Stimulated activated CD4-positive, alpha-beta T cell treated with anti-CD3 and anti-CD28 coated beads, Interleukin-1b, Interleukin-23, amount 100 ng/mL, for 1 hour (primary cell): ENCODE measurements around the gene PGBD5.

ENCODE experiments used
- DNase-seq, 2 donors: peaks; one replicate each; pipeline ENCODE4 v3.0.0-alpha.2; 2020; ENCODE audit warnings: low read depth in 2 of 2

PGBD5 gene

GRCh38 chr1:230279583-230279945 lies 146.6 kb downstream of the PGBD5 start:
- DNase-seq = no peak

GRCh38 chr1:230278871-230279582 lies 147.1 kb downstream of the PGBD5 start:
- no peak for DNase-seq

GRCh38 chr1:230278376-230278775 lies 147.8 kb downstream of the PGBD5 start:
- no peak for DNase-seq

GRCh38 chr1:230277201-230278025 lies 148.7 kb downstream of the PGBD5 start:
- DNase-seq = no peak

- no peak for DNase-seq
Measured at GRCh38 chr1:230276401-230276800, 149.7 kb downstream of the PGBD5 start.

- DNase-seq = no peak
Measured at GRCh38 chr1:230274254-230274653, 151.9 kb downstream of the PGBD5 start.

- no peak for DNase-seq
Measured at GRCh38 chr1:230273141-230273710, 152.9 kb downstream of the PGBD5 start.

GRCh38 chr1:230272557-230272956 lies 153.6 kb downstream of the PGBD5 start:
- DNase-seq = no peak

GRCh38 chr1:230271300-230272035 lies 154.7 kb downstream of the PGBD5 start:
- no peak for DNase-seq

- no peak for DNase-seq
Measured at GRCh38 chr1:230270559-230271281, 155.4 kb downstream of the PGBD5 start.

- no peak for DNase-seq
Measured at GRCh38 chr1:230270185-230270558, 156.0 kb downstream of the PGBD5 start.

- no peak for DNase-seq
Measured at GRCh38 chr1:230268371-230269170, 157.6 kb downstream of the PGBD5 start.

GRCh38 chr1:230267338-230268065 lies 158.6 kb downstream of the PGBD5 start:
- no peak for DNase-seq

GRCh38 chr1:230266456-230266855 lies 159.7 kb downstream of the PGBD5 start:
- no peak for DNase-seq

- DNase-seq = no peak
Measured at GRCh38 chr1:230265200-230266115, 160.7 kb downstream of the PGBD5 start.
